Stimulated activated CD4-positive, alpha-beta T cell treated with anti-CD3 and anti-CD28 coated beads, Interleukin-1b, Interleukin-23, amount 100 ng/mL, for 1 hour (primary cell): ENCODE results near the gene ECE1.
A peak's percentile ranks its signal among the peaks of the same experiment; 100 is the strongest.

Experiments used
- DNase-seq, 2 donors: peaks; one replicate each; pipeline ENCODE4 v3.0.0-alpha.2; 2020; ENCODE audit warnings: low read depth in 2 of 2

ECE1 gene

DNA sequence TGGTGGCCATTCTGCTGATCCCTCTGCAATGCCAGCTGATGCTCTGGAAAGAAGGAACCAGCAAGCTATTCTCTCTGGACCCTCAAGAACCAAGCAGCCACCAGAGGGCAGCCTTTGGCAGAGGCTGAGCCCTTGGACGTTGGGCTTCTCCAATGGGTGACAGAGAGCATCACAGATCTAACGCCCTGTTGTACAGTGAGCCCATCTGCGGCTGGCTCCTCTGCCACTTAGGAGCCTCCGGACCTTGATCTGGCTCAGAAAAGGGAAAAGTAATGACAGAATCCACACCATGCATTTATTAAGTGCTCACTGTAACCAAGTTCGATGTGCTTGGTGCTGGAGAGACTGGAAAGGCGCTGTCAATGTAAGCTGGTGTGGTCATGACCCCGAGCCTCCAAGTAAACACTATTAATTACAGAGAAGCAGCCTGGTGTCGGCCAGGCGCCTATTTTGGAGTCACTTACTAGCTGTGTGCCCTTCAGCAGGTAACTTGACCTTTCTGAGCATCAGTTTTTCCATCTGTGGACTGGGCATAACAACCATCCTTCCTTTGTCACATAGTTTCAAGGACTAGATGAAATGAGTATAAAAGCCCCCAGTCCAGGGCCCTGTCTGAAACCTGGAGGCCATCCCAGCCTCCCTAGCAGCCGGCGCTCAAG lies 34.9 kb downstream of the ECE1 start:
- peak; percentile 63 to 77 for DNase-seq

DNA sequence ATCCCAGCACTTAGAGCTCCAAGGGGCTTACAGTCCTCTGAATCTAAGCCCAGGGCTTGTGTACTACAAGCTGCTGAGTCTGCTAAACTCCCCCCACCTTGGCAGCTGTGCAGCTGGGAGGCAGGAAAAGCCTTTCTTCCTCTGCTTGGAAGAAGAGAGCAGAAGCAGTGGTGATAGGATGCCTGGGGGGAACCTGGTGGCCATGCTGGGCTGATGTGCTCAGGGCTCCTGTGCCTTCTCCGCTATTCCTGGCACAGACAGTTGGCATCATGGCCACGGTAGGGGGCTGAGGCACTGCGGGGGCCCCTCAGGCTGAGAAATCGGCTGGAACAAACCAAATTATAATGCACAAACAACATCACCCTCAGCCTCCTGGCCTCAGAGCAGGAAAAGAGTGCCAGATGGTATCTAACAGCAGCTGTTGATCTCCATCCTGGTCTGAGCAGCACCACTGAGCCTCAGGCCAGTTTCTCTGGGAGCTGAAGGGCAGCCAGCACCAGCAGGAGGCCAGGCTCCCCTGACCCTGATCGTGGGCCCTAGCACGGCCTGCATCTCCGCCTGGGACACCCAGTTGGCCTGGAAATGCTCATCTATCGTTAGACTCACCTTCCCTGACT lies 35.8 kb downstream of the ECE1 start:
- no peak for DNase-seq

DNA sequence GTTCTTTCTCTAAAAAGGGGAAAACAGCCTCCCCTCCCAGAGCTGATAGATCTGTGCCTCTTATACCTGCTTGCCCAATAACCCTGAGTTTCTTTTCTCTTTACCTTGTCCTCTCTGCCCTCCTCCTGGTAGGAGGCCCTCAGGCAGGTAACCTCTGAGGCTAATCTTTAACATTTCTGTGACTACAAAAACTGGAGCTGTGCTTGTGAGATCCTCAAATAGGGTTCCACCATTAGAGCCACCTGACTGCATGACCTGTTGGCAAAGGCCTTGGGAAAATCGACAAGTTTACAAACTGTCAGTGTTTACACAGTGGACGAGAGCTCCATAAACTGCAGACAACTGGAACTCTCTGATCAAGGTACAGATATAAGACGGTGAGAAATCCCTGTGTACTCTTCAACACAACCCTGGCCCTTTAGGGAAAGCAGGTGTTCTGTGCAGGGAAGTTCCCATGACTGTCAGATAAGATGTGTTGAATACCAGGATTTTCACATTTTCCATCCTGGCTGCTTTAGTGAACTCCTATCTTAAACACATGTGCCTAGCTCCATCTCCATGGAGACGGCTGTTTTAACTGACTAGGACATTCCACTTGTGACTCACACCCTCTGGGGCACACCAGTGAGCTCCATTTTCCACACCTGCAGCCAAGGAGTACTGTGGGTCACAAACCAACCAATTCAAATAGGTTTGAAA lies 38.3 kb downstream of the ECE1 start:
- no peak for DNase-seq

DNA sequence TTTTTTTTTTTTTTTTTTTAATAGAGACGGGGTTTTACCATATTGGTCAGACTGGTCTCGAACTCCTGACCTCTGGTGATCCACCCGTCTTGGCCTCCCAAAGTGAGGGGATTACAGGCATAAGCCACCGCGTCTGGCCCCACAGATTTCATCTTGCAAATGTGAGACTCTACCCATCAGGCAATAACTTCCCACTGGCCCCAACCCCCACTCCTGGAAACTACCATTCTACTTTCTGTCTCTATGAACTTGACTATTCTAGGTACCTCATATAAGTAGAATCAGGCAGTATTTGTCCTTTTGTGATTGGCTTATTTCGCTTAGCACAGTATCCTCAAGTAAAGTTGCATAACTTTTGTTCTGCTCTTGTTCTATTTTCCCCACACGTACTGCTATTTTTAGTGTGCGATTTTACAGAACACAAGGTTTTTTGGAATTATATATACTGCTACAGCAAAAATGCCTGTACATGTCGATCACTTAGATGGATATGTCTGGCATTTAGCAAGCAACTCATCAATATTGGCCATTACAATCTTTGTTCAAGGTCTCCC lies 40.2 kb downstream of the ECE1 start:
- DNase-seq: no peak

DNA sequence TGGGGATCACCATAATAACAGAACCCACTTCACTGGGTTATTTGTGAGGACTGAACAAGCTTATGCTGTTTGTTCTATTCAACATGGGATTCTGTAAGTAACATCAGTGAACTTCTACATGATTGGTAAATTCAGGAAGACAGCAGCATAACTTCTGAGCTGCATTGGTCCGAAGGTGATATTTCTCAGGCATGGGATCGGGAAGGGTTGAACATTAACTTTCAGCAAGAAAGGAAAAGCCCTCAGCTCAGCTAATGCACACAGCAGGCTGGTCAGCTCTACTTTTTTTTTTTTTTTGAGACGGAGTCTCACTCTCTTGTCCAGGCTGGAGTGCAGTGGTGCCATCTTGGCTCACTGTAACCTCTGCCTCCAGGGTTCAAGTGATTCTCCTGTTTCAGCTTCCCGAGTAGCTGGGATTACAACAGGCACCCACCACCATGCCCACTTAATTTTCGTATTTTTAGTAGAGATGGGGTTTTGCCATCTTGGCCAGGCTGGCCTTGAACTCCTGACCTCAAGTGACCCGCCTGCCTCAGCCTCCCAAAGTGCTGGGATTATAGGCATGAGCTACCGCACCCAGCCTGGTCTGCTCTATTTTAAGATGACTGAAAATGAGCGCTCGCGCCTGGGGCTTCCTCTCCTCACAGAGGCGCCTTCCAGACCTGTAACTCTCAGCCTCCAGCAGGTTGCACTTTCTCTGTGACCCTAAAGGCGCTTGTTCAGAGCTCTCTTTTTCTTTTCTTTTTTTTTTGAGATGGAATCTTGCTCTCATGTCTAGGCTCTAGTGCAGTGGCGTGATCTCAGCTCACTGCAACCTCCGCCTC lies 42.2 kb downstream of the ECE1 start:
- no peak for DNase-seq

DNA sequence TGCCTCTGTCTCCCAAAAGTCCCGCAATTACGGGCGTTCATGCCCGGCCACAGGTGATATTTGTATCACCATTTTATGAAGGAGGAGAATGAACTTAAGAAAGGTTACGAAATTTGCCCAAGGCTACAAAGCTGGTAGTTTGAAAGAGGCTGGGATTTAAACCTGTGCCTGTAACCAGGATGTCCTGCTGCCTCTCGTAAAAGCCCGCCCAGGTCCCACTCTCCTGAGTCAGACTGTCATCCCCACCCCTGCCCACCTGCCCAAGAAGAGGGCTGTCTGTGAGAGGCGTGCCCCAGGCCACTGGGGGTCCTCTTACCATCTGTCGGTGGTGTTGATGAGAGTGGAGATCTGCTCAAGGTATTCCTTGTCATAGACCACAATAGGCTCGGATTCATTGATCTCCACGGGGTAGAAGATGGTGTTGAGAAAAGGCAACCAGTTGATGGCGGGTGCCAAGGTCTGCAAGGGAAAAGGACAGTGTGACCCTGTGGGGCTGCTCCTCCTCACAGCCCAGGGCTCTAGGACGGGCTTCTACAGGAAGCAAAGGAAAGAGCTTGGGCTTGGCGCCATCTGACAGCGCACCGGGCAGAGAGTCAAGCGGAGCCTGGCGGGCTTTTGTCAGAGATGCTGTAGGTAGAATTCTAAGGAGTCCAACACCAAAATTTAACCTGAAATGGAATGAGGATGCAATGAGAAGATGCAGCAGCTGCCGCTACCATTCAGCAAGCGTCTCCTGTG lies 43.2 kb downstream of the ECE1 start:
- no peak for DNase-seq

DNA sequence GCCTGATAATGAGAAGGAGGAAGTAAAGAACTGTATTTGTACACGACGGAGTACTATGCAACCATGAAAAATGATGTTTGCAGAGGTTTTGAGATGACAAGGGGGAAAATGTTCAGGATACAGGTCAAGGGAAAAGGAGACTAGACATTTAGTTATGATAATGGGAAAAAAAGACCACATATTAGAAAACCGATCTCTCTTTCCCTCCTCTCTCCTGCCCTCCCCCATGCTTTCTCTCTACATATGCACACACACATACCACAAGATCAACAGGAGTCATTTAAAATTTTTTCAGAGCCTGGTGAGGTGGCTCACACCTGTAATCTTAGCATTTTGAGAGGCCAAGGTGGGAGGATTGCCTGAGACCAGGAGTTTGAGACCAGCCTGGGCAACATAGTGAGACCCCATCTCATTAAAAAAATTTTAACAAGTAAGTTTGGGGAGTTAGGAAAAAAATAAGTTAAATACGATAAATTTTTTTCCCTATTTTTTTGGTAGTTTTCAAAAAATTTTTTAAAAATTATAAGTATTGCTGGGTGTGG lies 44.5 kb downstream of the ECE1 start:
- DNase-seq: no peak

DNA sequence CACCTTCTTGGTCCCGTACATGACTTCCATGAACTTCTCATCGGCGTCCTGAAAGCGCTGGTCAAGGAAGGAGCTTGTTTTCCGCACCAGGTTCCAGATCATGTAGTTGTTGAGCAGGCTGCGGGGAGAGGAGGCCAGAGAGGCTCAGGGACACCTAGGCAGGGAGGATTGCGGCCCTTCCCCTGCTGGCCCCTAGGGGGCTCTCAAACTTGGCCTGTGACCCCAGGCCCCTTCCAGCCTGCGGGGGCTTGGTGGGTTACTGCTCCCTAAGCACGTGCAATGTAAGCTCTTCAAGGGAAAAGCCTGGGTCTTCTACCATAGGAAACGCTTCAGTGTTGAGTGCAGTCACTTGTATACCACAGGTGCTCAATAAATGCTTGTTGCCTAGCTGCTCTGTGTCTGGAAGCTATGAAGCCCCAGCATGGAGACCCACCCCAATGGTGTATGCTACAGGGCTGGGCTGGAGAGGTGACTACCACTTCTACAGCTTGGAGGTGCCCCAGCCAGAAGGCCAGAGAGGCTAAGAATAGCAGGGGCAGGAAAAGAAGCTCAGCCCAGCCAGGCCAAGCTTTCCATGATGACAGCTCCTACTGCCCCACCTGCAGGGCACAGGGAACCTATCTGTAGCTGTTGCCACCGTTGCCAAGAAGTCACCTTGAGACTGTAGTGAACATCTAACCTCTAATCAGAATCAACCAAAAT lies 45.1 kb downstream of the ECE1 start:
- no peak for DNase-seq

DNA sequence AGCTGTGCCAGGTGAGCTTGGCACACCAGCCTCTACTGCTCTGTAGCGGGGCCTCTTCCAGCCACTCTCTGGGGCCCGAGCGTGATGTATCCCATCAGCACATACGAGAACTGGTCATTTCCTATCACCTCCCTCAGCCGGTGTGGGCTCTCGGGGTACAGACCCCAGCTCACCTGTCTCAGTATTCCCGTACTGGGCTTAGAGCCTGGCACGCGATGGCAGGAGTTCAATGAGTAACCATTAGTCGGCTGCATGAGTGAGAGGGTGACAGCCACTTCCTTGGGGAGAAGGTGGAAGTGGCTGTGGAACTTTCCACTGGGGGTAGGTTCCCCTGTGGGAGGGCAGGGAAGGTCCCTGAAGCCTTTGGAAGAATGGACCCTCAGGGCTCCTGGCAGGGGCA lies 46.1 kb downstream of the ECE1 start:
- DNase-seq: no peak

DNA sequence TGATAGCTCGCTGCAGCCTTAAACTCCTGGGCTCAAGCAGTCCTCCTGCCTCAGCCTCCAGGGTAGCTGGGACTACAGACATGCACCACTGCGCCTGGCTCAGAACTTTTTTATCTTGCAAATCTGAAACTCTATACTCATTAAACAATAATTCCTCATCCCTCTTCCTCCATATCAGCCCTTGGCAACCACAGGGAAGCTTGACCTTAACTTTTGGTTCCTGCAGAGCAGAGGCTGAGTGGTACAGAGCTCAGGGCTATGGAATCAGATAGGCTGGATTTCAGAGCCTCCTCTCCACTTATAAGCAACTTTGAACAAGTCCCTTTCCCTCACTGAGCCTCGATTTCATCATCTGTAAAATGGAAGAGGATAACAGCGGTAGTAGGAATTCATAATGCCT lies 47.4 kb downstream of the ECE1 start:
- DNase-seq: no peak

DNA sequence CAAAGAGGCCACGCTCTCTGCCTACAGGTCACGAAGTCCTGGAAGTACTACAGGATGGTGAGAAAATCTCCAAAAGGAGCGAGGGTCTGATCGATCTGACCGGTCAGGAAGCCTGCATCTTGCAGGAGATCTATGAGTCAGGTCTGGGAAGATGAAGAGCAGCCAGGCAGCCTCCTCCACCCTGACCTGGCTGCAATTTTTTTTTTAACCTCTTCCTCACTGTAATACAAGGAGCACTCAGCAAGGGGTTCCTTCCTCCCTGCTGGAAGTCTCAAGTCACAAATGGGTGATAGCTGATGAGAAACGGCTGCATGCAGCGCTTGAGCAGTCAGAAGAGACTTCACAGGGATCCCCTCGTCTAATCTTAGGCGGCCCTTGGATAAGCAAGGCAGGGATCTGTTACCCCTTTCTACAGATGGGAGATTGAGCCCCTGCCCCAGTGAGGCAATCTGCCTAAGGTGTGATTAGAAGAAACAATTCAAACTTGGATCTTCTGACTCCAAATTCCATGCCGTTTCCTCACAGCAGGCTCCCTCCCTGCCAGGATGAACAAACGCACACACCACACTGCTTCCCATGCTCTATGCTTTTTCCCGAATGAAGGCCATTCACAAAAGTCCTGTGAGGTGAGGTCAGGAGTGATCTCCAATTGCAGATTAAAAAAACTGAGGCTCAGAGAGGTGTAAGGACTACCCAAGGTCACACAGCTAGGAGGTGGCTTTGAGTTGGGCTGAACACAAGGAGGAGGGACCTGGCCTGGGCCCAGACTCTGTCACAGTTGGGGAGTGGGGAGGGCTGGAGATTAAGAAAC lies 48.3 kb downstream of the ECE1 start:
- no peak for DNase-seq

DNA sequence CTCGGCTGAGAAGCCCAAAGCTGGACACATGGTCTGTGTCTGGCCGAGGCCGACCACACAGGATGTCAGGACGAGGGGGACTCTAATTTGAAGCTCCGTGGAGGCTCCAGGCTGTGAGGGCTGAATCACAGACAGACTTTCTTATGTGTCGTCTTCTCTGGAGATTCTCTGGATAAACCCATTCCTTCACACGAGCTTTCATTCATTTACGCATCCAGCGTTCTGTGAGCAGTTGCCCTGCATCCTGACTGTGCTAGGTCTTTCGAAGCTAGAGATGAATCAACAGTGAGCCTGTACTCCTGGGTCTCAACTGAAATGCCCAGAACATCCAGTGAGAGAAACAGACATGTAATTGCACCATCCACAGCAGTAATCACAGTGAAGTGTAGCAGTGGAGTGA lies 49.6 kb downstream of the ECE1 start:
- no peak for DNase-seq

DNA sequence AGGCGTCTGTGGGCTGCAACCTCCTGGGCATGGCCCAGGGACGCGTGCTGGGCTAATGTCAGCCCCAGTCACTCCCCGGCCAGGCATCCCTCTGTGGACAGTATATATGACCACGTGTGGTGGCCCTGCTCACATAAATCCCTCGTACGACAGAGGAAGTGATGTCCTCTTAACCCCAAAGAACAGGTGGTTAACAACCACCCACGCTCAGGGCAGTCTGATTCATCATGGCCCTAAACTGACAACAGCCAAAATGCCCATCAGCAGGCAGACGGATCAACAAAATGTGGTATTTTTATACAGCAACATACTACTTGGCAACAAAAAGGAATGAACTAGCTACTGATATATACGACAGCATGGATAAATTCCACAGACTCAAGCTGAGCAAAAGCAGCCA lies 51.0 kb downstream of the ECE1 start:
- DNase-seq: no peak

DNA sequence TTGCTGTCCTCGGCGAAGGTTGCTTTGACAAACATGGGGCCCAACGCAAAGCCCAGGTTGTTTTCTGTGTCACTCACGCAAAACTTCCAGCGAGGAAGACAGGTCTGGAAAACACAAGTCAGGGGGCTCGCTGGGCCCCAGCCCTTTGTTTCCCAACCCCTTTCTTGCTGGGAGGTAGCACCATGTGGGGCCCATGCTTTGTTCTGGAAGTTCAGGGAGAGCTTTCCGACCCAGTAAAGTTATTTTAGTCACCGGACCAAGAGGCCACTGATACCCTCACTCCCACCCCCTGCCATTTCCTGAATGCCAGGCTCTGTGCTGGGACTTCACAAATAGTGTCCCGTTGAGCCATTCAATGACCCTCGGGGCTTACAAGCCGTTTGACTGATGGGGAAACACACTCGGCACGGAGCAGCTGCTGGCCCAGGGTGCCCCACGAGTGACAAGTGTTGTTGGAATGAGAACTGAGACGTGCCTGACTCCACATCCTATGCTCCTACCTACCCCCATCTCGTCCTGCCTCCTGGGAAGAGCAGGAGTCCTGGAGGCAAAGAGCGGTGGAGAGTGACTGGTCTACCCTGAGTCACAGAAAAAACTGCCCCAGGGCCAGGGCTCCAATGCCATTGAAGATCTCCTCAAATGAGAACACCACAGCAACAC lies 52.0 kb downstream of the ECE1 start:
- DNase-seq: no peak

DNA sequence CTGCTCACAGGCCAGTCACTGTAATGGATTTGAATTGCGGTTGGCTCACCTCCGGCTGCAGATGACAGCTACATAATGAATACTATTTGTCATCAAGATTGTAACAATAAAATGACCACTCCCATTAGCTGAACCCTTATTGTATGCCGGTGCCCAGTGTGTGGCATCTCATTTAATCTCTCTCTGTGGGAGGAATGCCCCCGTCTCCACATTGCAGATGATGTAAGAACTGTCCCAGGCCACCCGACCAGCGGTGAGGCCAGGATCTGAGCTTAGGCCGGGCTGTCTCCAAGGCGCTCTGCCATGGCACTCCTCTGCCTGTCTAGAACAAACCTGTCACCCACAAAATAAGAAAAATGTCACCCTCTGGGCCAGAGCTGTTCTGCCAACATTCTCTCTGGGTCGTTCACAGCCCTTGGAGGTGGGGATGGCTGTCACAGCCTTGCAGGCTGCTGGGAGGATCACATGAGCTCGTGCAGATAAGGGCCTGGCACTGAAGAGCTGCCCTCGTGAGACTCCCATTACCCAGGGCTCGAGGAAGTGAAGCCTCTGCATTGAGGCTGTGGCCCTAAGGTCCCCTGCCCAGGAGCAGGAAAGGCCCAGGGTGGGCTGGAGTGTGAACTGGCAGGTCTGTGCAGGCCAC lies 52.7 kb downstream of the ECE1 start:
- no peak for DNase-seq

DNA sequence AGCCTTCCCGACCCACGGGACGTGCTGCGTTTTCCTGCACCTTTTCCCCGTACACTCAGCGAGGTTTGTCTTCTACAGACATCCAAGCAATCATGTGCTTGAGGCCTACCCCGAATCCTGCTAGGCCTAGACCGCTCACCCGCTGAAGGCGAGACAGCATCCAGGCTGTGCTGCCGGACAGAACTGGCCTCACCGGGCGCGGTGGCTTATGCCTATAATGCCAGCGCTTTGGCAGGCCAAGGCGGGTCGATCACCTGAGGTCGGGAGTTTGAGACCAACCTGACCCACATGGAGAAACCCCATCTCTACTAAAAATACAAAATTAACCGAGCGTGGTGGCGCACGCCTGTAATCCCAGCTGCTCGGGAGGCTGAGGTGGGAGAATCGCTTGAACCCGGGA lies 54.1 kb downstream of the ECE1 start:
- DNase-seq: no peak

DNA sequence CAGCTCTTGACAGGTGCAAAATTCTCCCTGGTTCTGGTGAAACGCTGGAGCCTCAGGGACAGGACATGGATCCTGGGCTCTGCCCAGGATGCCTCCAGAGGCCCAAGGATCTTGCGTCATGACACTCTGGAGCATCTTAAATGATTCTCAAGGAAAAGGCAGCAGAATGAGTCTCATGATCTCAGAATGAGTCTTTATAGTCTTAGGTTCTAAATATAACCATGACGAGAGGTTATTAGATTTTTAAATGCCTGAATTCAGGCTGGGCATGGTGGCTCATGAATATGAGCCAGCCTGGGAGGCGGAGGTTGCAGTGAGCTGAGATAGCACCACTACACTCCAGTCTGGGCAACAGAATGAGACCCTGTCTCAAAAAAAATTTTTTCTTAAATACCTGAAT lies 55.5 kb downstream of the ECE1 start:
- no peak for DNase-seq

DNA sequence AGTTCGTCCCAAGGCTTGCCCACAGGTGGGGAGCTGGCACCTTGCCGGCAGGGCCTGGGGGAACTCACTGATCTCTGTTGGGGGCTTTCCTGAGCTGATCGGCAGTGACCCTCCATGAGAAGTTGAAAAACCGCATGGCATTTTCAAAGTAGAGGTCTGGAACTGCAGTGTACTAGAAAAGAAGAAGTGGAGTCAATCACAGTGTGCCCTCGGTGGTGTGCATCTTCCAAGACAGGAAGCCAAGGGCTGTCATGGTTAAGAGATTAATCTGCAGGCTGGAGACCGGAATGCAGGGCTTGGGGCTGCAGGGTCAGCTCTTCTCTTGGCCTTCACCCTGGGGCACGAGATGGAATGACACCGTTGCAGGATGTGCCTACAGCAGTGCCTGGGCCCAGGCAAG lies 56.8 kb downstream of the ECE1 start:
- no peak for DNase-seq

DNA sequence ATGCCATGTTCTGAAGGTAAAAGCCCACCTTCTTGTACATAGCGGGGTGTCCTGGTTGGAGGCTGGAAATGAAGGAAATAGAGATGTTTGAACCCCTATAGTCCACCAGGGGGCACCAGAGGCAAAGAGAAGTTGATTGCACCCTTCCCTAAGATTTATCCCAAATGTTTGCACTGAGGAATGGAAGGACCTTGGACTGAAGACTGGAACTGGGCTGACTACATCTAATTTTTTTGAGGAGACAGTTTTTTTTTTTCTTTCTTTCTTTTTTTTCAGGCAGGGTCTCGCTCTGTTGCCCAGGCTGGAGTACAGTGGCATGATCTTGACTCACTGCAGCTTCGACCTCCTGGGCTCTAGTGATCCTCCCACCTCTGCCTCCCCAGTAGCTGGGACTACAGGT lies 58.2 kb downstream of the ECE1 start:
- DNase-seq: no peak
